Measurements from ENCODE around the gene GNG2. TPM values are rescaled to one million over a fixed set of nuclear protein-coding genes. Genes with fewer than 3 reads are reported as not detected.

GNG2 gene
- total RNA-seq, 2 experiments from 2014 or later = 24.0 to 32.0 TPM

DNA sequence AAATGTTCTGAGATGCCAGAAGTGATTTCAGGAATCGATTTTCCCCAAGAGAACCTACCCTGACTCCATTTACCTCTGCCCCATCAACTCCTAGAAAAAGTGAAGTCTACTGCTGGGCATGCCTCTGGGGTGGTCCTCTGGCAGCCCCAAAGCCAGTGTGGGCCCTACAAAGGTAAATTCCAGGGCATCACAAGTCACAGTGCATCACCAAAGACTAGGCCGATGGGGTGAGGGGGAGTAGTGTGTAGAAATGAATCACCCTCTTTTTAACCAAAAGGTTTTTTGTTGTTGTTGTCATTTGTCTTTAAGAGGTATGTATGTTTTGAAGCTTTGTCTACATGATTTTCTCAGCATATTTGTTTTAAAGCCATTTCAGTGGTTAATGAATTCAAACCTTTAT is 82.6 kb downstream of the GNG2 start:
- Histone ChIP-seq H3K9me2 (ENCODE audit: insufficient read depth, low read length) (no peaks in the 10 kb centered on the region), H3K4me1 (ENCODE audit: insufficient read depth, low read length, poor library complexity, severe bottlenecking) (no peaks in the 10 kb centered on the region), H3K4me3 (ENCODE audit: low read depth, low read length, poor library complexity, severe bottlenecking) (no peak overlapping the region), H3K79me2 (ENCODE audit: insufficient read depth, low read depth, low read length) (no peaks in the 10 kb centered on the region), H3K27ac (ENCODE audit: low read depth, low read length, poor library complexity, severe bottlenecking) (no peak overlapping the region), H3K9me3 (ENCODE audit: low read length) (no peaks in the 10 kb centered on the region), H4K20me1 (ENCODE audit: insufficient read depth, low read length) (no peaks in the 10 kb centered on the region), H3K36me3 (ENCODE audit: insufficient read depth, low read length) (no peaks in the 10 kb centered on the region), H3K4me2 (ENCODE audit: low read length) (no peak overlapping the region), H2AFZ (ENCODE audit: low read length) (no peak overlapping the region)
- TF ChIP-seq EZH2phosphoT487 (IDR thresholded peaks at IDR 0.05; ENCODE audit: borderline replicate concordance, low read depth, low read length) = no peak
- TF ChIP-seq, protein P1, sequence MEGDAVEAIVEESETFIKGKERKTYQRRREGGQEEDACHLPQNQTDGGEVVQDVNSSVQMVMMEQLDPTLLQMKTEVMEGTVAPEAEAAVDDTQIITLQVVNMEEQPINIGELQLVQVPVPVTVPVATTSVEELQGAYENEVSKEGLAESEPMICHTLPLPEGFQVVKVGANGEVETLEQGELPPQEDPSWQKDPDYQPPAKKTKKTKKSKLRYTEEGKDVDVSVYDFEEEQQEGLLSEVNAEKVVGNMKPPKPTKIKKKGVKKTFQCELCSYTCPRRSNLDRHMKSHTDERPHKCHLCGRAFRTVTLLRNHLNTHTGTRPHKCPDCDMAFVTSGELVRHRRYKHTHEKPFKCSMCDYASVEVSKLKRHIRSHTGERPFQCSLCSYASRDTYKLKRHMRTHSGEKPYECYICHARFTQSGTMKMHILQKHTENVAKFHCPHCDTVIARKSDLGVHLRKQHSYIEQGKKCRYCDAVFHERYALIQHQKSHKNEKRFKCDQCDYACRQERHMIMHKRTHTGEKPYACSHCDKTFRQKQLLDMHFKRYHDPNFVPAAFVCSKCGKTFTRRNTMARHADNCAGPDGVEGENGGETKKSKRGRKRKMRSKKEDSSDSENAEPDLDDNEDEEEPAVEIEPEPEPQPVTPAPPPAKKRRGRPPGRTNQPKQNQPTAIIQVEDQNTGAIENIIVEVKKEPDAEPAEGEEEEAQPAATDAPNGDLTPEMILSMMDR (conservative IDR thresholded peaks at IDR 0.05; ENCODE audit: low read length) = no peak
- no peak for DNase-seq (ENCODE audit: low spot score)
- ChIA-PET CTCF (ENCODE audit: unreplicated experiment) (no interaction called here), POLR2A (no interaction called here)
- no TSS peak for BruUV-seq (replicated peaks)
- intact Hi-C loops (cut with micrococcal nuclease; ENCODE audit: unreplicated experiment) = no loop called here

- Histone ChIP-seq H4K20me1 (ENCODE audit: insufficient read depth, low read length) (no peaks in the 10 kb centered on the region), H2AFZ (ENCODE audit: low read length) (no peak overlapping the region), H3K4me2 (ENCODE audit: low read length) (no peak overlapping the region), H3K36me3 (ENCODE audit: insufficient read depth, low read length) (peaks cover 10% of the 10 kb centered on the region), H3K9me3 (ENCODE audit: low read length) (no peaks in the 10 kb centered on the region), H3K79me2 (ENCODE audit: insufficient read depth, low read depth, low read length) (no peaks in the 10 kb centered on the region), H3K27ac (ENCODE audit: low read depth, low read length, poor library complexity, severe bottlenecking) (no peak overlapping the region), H3K9me2 (ENCODE audit: insufficient read depth, low read length) (no peaks in the 10 kb centered on the region), H3K4me3 (ENCODE audit: low read depth, low read length, poor library complexity, severe bottlenecking) (no peak overlapping the region), H3K4me1 (ENCODE audit: insufficient read depth, low read length, poor library complexity, severe bottlenecking) (no peaks in the 10 kb centered on the region)
- no peak for TF ChIP-seq EZH2phosphoT487 (IDR thresholded peaks at IDR 0.05; ENCODE audit: borderline replicate concordance, low read depth, low read length)
- TF ChIP-seq, protein P1 (conservative IDR thresholded peaks at IDR 0.05; ENCODE audit: low read length) = no peak
- BruUV-seq (replicated peaks) = no TSS peak
- POLR2A ChIA-PET = interaction anchor here (0.6 kb wide), 1 partner anchor 26 kb away, joined by 3 read pairs; no protein-coding TSS in a partner anchor
- CTCF ChIA-PET (ENCODE audit: unreplicated experiment) = no interaction called here
- intact Hi-C loops (cut with micrococcal nuclease; ENCODE audit: unreplicated experiment) = no loop called here
- no peak for DNase-seq (ENCODE audit: low spot score)
Measured at GRCh38 chr14:51950007-51950406, 89.6 kb downstream of the GNG2 start.

DNA sequence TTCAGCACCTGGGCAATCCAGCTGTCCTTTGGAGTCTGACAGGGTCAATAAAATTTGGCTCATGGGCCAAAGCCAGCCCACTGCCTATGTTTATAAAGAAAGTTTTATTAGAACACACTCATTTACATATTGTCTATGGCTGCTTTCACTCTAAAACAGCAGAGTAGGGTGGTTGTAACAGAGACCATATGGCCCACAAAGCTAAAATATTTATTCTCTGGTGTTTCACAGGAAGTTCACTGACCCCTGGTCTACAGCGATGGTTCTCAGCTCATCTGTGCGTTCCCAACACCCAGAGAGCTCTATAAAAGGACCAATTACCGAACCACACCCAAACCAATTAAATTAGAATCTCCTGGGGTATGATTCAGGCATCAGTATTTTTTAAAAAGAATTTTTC is 91.2 kb downstream of the GNG2 start:
- no peak overlapping the region for H3K27ac ChIP-seq (ENCODE audit: low read depth, low read length, poor library complexity, severe bottlenecking)
- ChIA-PET CTCF (ENCODE audit: unreplicated experiment) (no interaction called here), POLR2A (interaction anchor here (0.6 to 1.0 kb wide), 2 partner anchors 15 to 479 kb away, joined by 3 read pairs; no protein-coding TSS in a partner anchor)
- no peak for DNase-seq (ENCODE audit: low spot score)
- H3K36me3 ChIP-seq (ENCODE audit: insufficient read depth, low read length) = peaks cover 10% of the 10 kb centered on the region
- H3K4me3 ChIP-seq (ENCODE audit: low read depth, low read length, poor library complexity, severe bottlenecking) = no peak overlapping the region
- intact Hi-C loops (cut with micrococcal nuclease; ENCODE audit: unreplicated experiment) = no loop called here
- no TSS peak for BruUV-seq (replicated peaks)
- no peak overlapping the region for H2AFZ ChIP-seq (ENCODE audit: low read length)
- TF ChIP-seq, protein P1 (conservative IDR thresholded peaks at IDR 0.05; ENCODE audit: low read length) = no peak
- TF ChIP-seq EZH2phosphoT487 (IDR thresholded peaks at IDR 0.05; ENCODE audit: borderline replicate concordance, low read depth, low read length) = no peak
- H3K9me3 ChIP-seq (ENCODE audit: low read length) = no peaks in the 10 kb centered on the region
- H4K20me1 ChIP-seq (ENCODE audit: insufficient read depth, low read length) = no peaks in the 10 kb centered on the region
- no peaks in the 10 kb centered on the region for H3K4me1 ChIP-seq (ENCODE audit: insufficient read depth, low read length, poor library complexity, severe bottlenecking)
- H3K79me2 ChIP-seq (ENCODE audit: insufficient read depth, low read depth, low read length) = no peaks in the 10 kb centered on the region
- H3K4me2 ChIP-seq (ENCODE audit: low read length) = no peak overlapping the region
- H3K9me2 ChIP-seq (ENCODE audit: insufficient read depth, low read length) = no peaks in the 10 kb centered on the region

Data from OCI-LY7 (cell line).